ENCODE measurements around the gene PGLYRP3. TPM values are rescaled to one million over a fixed set of nuclear protein-coding genes. Genes with fewer than 3 reads are reported as not detected.

PGLYRP3 gene
- polyA plus RNA-seq, 4 donors: 0.07 TPM; not detected in 3

DNA sequence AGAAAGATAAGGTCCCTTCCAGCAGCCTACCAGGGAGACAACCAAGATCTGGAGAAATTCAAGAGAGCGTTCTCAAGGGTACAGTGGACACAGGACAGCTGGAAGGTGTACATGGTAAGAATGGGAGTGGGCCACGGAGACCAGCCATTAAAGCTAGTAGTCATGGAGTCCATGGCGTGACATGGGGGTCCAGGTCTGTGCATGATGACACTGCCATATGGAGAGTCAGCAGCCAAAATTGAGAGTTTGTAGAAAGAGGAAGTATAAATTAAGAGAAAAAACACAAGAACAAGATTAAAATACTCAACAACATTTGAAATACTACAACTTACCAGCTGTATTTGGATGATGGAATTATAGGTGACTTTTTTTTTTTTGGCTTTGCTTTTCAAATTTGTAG lies 61.2 kb downstream of the PGLYRP3 start:
- DNase-seq: no peak
- Histone ChIP-seq H3K4me1 (ENCODE audit: control insufficient read depth in 3 of 3, insufficient read depth in 2 of 3, low read depth in 1 of 3, low read length in 2 of 3) (no peaks in the 10 kb centered on the region), H3K27ac (ENCODE audit: low read depth in 1 of 3, low read length in 2 of 3) (no peak overlapping the region), H3K4me3 (ENCODE audit: low read depth in 1 of 3, low read length in 3 of 3) (no peak overlapping the region), H3K36me3 (ENCODE audit: control insufficient read depth in 3 of 3, insufficient read depth in 2 of 3, low read depth in 1 of 3, low read length in 3 of 3) (no peaks in the 10 kb centered on the region), H3K27me3 (ENCODE audit: control insufficient read depth in 3 of 3, insufficient read depth in 3 of 3, low read length in 3 of 3) (peaks cover 0 to 3% (median 0%) of the 10 kb centered on the region in 3 donors), H3K9me3 (ENCODE audit: control insufficient read depth in 2 of 2, insufficient read depth in 1 of 2, low read depth in 1 of 2, low read length in 1 of 2) (no peaks in the 10 kb centered on the region)
- 83 to 91% (median 91%) methylated on average over 3 of the region's 3 CpGs for WGBS, 3 donors
- no peak for FAIRE-seq

DNA sequence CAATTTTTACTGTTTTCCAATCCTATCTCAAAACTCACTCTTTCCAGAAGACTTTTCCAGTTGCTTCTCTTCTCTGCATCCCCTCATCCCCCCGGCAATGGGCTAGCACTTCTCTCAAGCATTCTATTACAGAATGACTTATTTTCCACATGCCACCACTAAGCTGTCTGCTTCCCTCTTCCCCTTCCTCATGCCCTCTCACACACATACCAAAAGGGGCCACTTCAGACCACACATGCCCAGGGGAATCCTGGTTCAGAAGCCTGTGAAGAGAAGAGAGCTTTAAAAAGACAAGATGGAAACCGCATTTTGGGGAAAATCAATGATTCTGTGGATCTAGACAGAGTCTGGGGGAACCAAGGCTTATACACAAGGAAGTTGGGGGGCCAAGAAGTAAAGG lies 61.7 kb downstream of the PGLYRP3 start:
- Histone ChIP-seq H3K9me3 (ENCODE audit: control insufficient read depth in 2 of 2, insufficient read depth in 1 of 2, low read depth in 1 of 2, low read length in 1 of 2) (no peaks in the 10 kb centered on the region), H3K27ac (ENCODE audit: low read depth in 1 of 3, low read length in 2 of 3) (no peak overlapping the region), H3K4me3 (ENCODE audit: low read depth in 1 of 3, low read length in 3 of 3) (no peak overlapping the region), H3K27me3 (ENCODE audit: control insufficient read depth in 3 of 3, insufficient read depth in 3 of 3, low read length in 3 of 3) (peaks cover 0 to 4% (median 0%) of the 10 kb centered on the region in 3 donors), H3K4me1 (ENCODE audit: control insufficient read depth in 3 of 3, insufficient read depth in 2 of 3, low read depth in 1 of 3, low read length in 2 of 3) (no peaks in the 10 kb centered on the region), H3K36me3 (ENCODE audit: control insufficient read depth in 3 of 3, insufficient read depth in 2 of 3, low read depth in 1 of 3, low read length in 3 of 3) (no peaks in the 10 kb centered on the region)
- WGBS, 3 donors: 75 to 83% (median 82%) methylated on average over 2 of the region's 2 CpGs
- DNase-seq (no peak), FAIRE-seq (no peak)

DNA sequence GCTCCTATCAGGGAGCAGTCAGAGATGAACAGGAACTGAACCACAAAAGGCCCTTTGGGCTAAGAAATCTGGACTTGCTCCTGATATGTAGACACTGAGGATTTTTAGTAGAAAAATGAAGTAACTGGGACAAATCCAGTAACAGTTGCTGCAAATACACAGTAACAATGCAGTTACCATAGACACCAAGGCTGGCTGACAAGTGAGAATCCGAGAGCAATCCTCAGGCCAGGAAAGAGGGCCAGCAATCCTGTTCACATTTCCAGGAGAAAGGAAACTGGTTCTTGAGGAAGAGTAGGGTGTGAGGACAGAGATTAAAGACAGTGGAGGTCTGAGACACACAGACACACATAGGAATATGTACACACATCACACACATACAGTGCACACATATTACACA lies 62.6 kb downstream of the PGLYRP3 start:
- FAIRE-seq (no peak), DNase-seq (no peak)
- H3K27me3 ChIP-seq (ENCODE audit: control insufficient read depth in 3 of 3, insufficient read depth in 3 of 3, low read length in 3 of 3): peaks cover 0 to 6% (median 3%) of the 10 kb centered on the region in 3 donors
- H3K4me3 ChIP-seq (ENCODE audit: low read depth in 1 of 3, low read length in 3 of 3): no peak overlapping the region
- H3K36me3 ChIP-seq (ENCODE audit: control insufficient read depth in 3 of 3, insufficient read depth in 2 of 3, low read depth in 1 of 3, low read length in 3 of 3): no peaks in the 10 kb centered on the region
- no peaks in the 10 kb centered on the region for H3K4me1 ChIP-seq (ENCODE audit: control insufficient read depth in 3 of 3, insufficient read depth in 2 of 3, low read depth in 1 of 3, low read length in 2 of 3)
- H3K27ac ChIP-seq (ENCODE audit: low read depth in 1 of 3, low read length in 2 of 3): no peak overlapping the region
- no peaks in the 10 kb centered on the region for H3K9me3 ChIP-seq (ENCODE audit: control insufficient read depth in 2 of 2, insufficient read depth in 1 of 2, low read depth in 1 of 2, low read length in 1 of 2)
- WGBS, 3 donors: 57 to 71% (median 62%) methylated on average over 1 of the region's 1 CpG

DNA sequence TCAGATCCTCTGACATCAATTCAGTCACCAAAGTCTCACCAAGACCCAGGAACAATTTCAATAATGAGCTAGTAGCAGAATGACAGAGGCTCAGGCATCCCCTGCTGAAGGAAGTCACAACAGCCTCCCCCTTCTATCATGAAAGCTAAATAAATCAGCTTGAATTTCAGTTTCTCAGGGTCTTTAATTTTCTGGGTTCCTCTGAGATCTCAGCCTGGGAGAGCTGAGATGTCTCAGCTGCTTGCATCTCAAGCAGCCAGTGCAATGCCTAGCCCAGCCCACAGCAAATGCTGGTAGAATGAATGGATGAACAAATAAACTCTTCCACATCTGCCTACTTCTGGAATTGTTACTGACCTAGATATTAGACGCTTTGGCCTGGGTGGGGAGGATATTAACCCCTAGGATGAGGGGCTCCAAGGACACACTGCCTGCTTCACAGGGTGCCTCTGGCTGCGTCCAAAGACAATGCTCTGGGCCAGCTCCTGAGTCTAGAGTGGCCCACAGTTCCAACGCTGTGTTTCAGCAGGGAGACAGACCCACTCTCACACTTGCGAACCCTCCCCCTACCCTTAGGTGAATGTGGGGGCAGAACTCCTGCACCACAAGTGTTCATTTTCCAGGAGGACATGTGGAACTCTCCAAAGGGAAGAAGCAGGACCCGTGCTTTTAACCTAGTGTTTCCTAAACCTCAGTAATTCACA lies 64.4 kb downstream of the PGLYRP3 start:
- DNase-seq (no peak), FAIRE-seq (no peak)
- Histone ChIP-seq H3K4me3 (ENCODE audit: low read depth in 1 of 3, low read length in 3 of 3) (no peak overlapping the region), H3K27me3 (ENCODE audit: control insufficient read depth in 3 of 3, insufficient read depth in 3 of 3, low read length in 3 of 3) (peaks cover 0 to 6% (median 3%) of the 10 kb centered on the region in 3 donors), H3K9me3 (ENCODE audit: control insufficient read depth in 2 of 2, insufficient read depth in 1 of 2, low read depth in 1 of 2, low read length in 1 of 2) (no peaks in the 10 kb centered on the region), H3K36me3 (ENCODE audit: control insufficient read depth in 3 of 3, insufficient read depth in 2 of 3, low read depth in 1 of 3, low read length in 3 of 3) (no peaks in the 10 kb centered on the region), H3K4me1 (ENCODE audit: control insufficient read depth in 3 of 3, insufficient read depth in 2 of 3, low read depth in 1 of 3, low read length in 2 of 3) (no peaks in the 10 kb centered on the region), H3K27ac (ENCODE audit: low read depth in 1 of 3, low read length in 2 of 3) (no peak overlapping the region)
- 60 to 67% (median 65%) methylated on average over 5 of the region's 5 CpGs for WGBS, 3 donors

Other genes with a start within 250 kb of the PGLYRP3 start
- gene SPRR2B, start 241.3 kb downstream of the PGLYRP3 start, polyA plus RNA-seq: not detected
- 1 to 10 TPM in 1 of 4 donors, under 1 TPM in 1, not detected in 2; 0.24 to 2.2 TPM for gene SPRR2E, start 218.4 kb downstream of the PGLYRP3 start, polyA plus RNA-seq
- under 1 TPM in 1 of 4 donors, not detected in 3; 0.10 TPM for gene SPRR2F, start 199.4 kb downstream of the PGLYRP3 start, polyA plus RNA-seq
- not detected for gene SPRR2G, start 162.1 kb downstream of the PGLYRP3 start, polyA plus RNA-seq
- gene LELP1, start 109.5 kb downstream of the PGLYRP3 start, polyA plus RNA-seq: not detected
- not detected for gene PRR9, start 95.4 kb downstream of the PGLYRP3 start, polyA plus RNA-seq
- not detected for gene LORICRIN, start 53.3 kb downstream of the PGLYRP3 start, polyA plus RNA-seq
- gene PGLYRP4, start 35.9 kb upstream of the PGLYRP3 start, polyA plus RNA-seq: under 1 TPM in 2 of 4 donors, not detected in 2; 0.18 to 0.33 TPM
- 100 to 1,000 TPM in 2 of 4 donors, 10 to 100 TPM in 2; 57.0 to 509 (median 97.5) TPM for gene S100A9, start 44.9 kb upstream of the PGLYRP3 start, polyA plus RNA-seq
- gene S100A12, start 62.7 kb upstream of the PGLYRP3 start, polyA plus RNA-seq: 1 to 10 TPM in 2 of 4 donors, under 1 TPM in 1, not detected in 1; 0.85 to 6.7 (median 2.8) TPM
- gene S100A8, start 78.1 kb upstream of the PGLYRP3 start, polyA plus RNA-seq: 100 to 1,000 TPM in 2 of 4 donors, 10 to 100 TPM in 2; 10.2 to 208 (median 86.3) TPM
- gene S100A7A, start 103.6 kb upstream of the PGLYRP3 start, polyA plus RNA-seq: not detected
- not detected for gene S100A7, start 147.7 kb upstream of the PGLYRP3 start, polyA plus RNA-seq
- 1,000 to 10,000 TPM in 3 of 4 donors, 100 to 1,000 TPM in 1; 313 to 4,929 (median 1,988) TPM for gene S100A6, start 223.0 kb upstream of the PGLYRP3 start, polyA plus RNA-seq
- gene S100A5, start 228.0 kb upstream of the PGLYRP3 start, polyA plus RNA-seq: under 1 TPM in 1 of 4 donors, not detected in 3; 0.18 TPM
- gene S100A4, start 232.9 kb upstream of the PGLYRP3 start, polyA plus RNA-seq: 100 to 1,000 TPM in 2 of 4 donors, 10 to 100 TPM in 1, 1 to 10 TPM in 1; 7.6 to 230 (median 78.7) TPM
- 1 to 10 TPM in 2 of 4 donors, under 1 TPM in 1, not detected in 1; 0.06 to 4.3 (median 2.1) TPM for gene S100A3, start 236.3 kb upstream of the PGLYRP3 start, polyA plus RNA-seq

Data from small intestine (tissue), 7 donors.